A673 (cell line): Measurements from ENCODE around the gene E2F3. TPM values are rescaled to one million over a fixed set of nuclear protein-coding genes. Genes with fewer than 3 reads are reported as not detected.

Experiments
- BruUV-seq: library from RNA; stranded (reverse); fragments of 400-500 nt; replicated peaks from 2 replicates; lab custom pipeline; 2021; lab: Mats Ljungman, UMichigan
- CTCF ChIA-PET: fragments of 300-600 bp; sonication (Branson Sonifier 250); formaldehyde crosslinking; loops from one replicate; lab custom pipeline; 2022; ENCODE audit warnings: antibody characterized with exemption; lab: Charles Lee
- POLR2A ChIA-PET: fragments of 300-600 bp; sonication (Branson Sonifier 250); formaldehyde crosslinking; loops from one replicate; lab custom pipeline; 2022; ENCODE audit warnings: antibody characterized with exemption; ENCODE audit not compliant: low non-redundant PET; lab: Charles Lee
- DNase-seq: peaks from one replicate; pipeline ENCODE4 v3.0.0-alpha.2; 2015; ENCODE audit warnings: low spot score
- H3K27ac ChIP-seq: fragments of 200-600 bp; sonication (generic); 2 replicates; pipeline ENCODE4 v1.5.1; 2016; ENCODE audit warnings: mixed run types, low read depth, mild to moderate bottlenecking, mixed read lengths, antibody characterized with exemption, low read length; ENCODE audit not compliant: poor library complexity, severe bottlenecking
- H3K27me3 ChIP-seq: fragments of 200-600 bp; sonication (generic); replicated peaks from 2 replicates; pipeline ENCODE4 v1.6.1; 2017; ENCODE audit warnings: mixed run types, low read depth, mild to moderate bottlenecking, mixed read lengths, antibody characterized with exemption, low read length; ENCODE audit not compliant: insufficient read depth, poor library complexity
- H3K36me3 ChIP-seq: fragments of 200-600 bp; sonication (generic); 2 replicates; pipeline ENCODE4 v1.6.1; 2016; ENCODE audit warnings: mixed run types, mild to moderate bottlenecking, mixed read lengths, antibody characterized with exemption, low read length; ENCODE audit not compliant: insufficient read depth, poor library complexity, severe bottlenecking
- H3K4me1 ChIP-seq: fragments of 200-600 bp; sonication (generic); 2 replicates; pipeline ENCODE4 v1.6.1; 2017; ENCODE audit warnings: mixed run types, mild to moderate bottlenecking, mixed read lengths, antibody characterized with exemption, low read length; ENCODE audit not compliant: insufficient read depth, poor library complexity, severe bottlenecking
- H3K4me3 ChIP-seq: fragments of 200-600 bp; sonication (generic); 2 replicates; pipeline ENCODE4 v1.5.1; 2016; ENCODE audit warnings: low read depth, mixed run types, mild to moderate bottlenecking, mixed read lengths, low read length; ENCODE audit not compliant: poor library complexity, severe bottlenecking
- H3K9me3 ChIP-seq: fragments of 200-600 bp; sonication (generic); 2 replicates; pipeline ENCODE4 v1.6.1; 2016; ENCODE audit warnings: mixed run types, low read depth, mild to moderate bottlenecking, mixed read lengths, antibody characterized with exemption, low read length; ENCODE audit not compliant: poor library complexity, severe bottlenecking
- CTCF ChIP-seq: fragments of 300-800, 200-600 bp; sonication (generic); conservative IDR thresholded peaks from 2 replicates; pipeline ENCODE4 v1.5.1; 2017; ENCODE audit warnings: low read depth, mild to moderate bottlenecking, antibody characterized with exemption, low read length, moderate library complexity, mixed read lengths
- EZH2 ChIP-seq: fragments of 200-600 bp; sonication (generic); IDR thresholded peaks from 2 replicates; pipeline ENCODE4 v1.6.1; 2017; ENCODE audit warnings: borderline replicate concordance, low read depth, mild to moderate bottlenecking, mixed read lengths, antibody characterized with exemption, low read length; ENCODE audit not compliant: poor library complexity, severe bottlenecking
- intact Hi-C: fragments of 100-400 bp; cut with micrococcal nuclease; formaldehyde crosslinking; loops from one replicate; pipeline ENCODE4 v1.10.0; 2022; ENCODE audit not compliant: unreplicated experiment
- total RNA-seq: library from RNA; stranded (reverse); gene quantifications from 2 replicates; pipeline ENCODE4 v1.2.3, GENCODE V29; 2021

The E2F3 gene
- total RNA-seq, 1 experiment from 2014 or later: 42.4 TPM

GRCh38 chr6:20402342-20403069 is 827 bp downstream of the E2F3 start:
- TF ChIP-seq CTCF: no peak
- TF ChIP-seq EZH2: no peak
- Histone ChIP-seq H3K36me3 (peaks cover 13% of the 10 kb centered on the region), H3K4me3 (peak overlapping the region; percentile 96), H3K27ac (peak overlapping the region; percentile 96), H3K27me3 (no peaks in the 10 kb centered on the region), H3K4me1 (no peaks in the 10 kb centered on the region), H3K9me3 (no peaks in the 10 kb centered on the region)
- ChIA-PET CTCF (interaction anchor here (0.7 kb wide), 1 partner anchor 1207 kb away, joined by 3 read pairs; no protein-coding TSS in a partner anchor), POLR2A (interaction anchor here (0.6 kb wide), 3 partner anchors 17 to 1095 kb away, joined by 4 to 14 read pairs (median 5); partner anchors contain the start of gene CDKAL1)
- no TSS peak for BruUV-seq
- intact Hi-C loops: loop anchor here (1.0 to 10.0 kb wide), 2 partner anchors 126 to 352 kb away; no protein-coding TSS in a partner anchor
- peak; percentile 68 for DNase-seq

GRCh38 chr6:20403070-20403765 is 1.5 kb downstream of the E2F3 start:
- POLR2A ChIA-PET: interaction anchor here (0.6 kb wide), 3 partner anchors 17 to 1094 kb away, joined by 4 to 14 read pairs (median 5); partner anchors contain the start of gene CDKAL1
- CTCF ChIA-PET: interaction anchor here (0.7 to 1.7 kb wide), 2 partner anchors 125 to 1206 kb away, joined by 3 to 5 read pairs; no protein-coding TSS in a partner anchor
- TF ChIP-seq EZH2 (no peak), CTCF (no peak)

More at GRCh38 chr6:20403070-20403765, 1.5 kb downstream of the E2F3 start:
- BruUV-seq: no TSS peak
- Histone ChIP-seq H3K4me3 (peak overlapping the region; percentile 96), H3K27me3 (no peaks in the 10 kb centered on the region), H3K27ac (peak overlapping the region; percentile 96), H3K4me1 (no peaks in the 10 kb centered on the region), H3K36me3 (peaks cover 13% of the 10 kb centered on the region), H3K9me3 (no peaks in the 10 kb centered on the region)
- intact Hi-C loops: loop anchor here (1.0 to 10.0 kb wide), 2 partner anchors 125 to 352 kb away; no protein-coding TSS in a partner anchor
- peak; percentile 92 for DNase-seq
